Kidney glomerular epithelial cell (primary cell): Measurements from ENCODE around the gene FMO2.

ENCODE experiments used
- DNase-seq: peaks from one replicate; lab custom pipeline; 2025; lab: John Stamatoyannopoulos, UW

The FMO2 gene

GRCh38 chr1:171174560-171175294 lies 10.4 kb upstream of the FMO2 start:
- no peak for DNase-seq

DNA sequence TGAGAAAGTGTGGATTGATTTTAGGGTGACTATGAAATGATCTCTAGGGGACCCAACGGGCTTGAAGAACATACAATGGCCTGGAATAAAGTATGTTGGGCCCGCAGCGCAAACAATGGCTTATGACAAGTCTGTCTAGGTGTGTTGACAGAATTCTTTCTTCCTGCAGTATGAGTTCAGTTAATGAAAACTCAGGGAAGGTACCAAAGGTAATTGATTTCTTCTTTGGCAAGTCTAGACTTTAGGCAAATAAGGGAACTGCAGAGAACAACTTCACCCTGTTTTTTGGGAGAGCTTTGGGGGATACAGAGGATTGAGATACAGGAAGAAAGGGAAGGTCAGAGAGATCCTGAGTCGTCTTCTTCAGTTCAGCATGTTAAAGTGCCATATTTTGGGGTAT lies 7.8 kb upstream of the FMO2 start:
- no peak for DNase-seq

DNA sequence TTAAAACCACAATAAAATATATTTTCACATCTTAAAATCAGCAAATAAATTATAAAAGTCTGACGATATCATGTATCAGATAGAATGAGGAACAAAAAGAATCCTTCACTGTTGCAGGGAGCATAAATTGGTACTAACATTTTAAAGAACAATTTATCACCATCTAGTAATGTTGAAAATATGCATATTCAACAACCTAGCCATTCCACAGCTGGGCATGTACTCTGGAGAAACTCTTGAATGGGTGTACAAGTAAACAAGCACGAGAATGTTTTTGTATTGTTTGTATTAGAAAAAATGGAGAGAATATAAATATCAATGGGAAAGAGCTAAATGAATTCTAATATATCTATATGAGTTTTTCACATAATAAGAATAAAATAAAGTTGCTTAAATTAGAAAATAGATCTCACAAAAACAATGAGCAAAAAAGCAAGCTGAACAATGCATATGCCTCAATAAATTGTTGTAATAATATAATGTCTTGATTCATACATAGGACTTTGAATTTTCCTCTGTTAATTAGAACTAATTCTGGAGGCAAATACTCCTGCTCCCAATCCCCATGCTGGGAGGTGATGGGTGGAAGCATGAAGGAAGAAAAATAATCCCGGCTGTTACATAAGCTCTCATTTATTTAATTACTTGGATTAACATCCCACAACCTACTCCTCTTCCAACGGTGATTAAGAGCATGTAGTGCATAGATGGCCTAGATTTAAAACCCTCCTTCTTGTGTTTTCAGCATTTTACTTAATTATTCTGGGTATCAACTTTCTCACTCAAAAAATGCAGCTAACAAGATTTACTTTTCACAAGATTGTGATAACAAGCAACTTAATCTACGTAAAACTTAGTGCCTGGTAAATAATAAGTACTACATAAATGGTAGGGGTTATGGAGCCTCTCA lies 5.5 kb upstream of the FMO2 start:
- no peak for DNase-seq

DNA sequence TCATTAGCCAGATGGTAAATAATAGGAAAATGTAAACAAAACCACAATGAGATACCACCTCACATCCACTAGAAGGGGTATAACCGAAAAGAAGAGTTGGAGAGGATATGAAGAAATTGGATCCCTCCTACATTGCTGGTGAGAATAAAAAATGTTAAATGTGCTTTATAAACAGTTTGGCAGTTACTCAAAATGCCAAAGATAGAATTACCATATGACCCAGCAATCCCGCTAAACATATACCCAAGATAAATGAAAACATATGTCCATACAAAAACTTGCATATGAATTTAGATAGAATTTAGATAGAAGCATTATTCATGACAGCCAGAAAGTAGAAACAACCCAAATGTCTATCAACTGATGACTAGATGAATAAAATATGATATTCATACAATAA lies 4.4 kb upstream of the FMO2 start:
- DNase-seq, result no peak

DNA sequence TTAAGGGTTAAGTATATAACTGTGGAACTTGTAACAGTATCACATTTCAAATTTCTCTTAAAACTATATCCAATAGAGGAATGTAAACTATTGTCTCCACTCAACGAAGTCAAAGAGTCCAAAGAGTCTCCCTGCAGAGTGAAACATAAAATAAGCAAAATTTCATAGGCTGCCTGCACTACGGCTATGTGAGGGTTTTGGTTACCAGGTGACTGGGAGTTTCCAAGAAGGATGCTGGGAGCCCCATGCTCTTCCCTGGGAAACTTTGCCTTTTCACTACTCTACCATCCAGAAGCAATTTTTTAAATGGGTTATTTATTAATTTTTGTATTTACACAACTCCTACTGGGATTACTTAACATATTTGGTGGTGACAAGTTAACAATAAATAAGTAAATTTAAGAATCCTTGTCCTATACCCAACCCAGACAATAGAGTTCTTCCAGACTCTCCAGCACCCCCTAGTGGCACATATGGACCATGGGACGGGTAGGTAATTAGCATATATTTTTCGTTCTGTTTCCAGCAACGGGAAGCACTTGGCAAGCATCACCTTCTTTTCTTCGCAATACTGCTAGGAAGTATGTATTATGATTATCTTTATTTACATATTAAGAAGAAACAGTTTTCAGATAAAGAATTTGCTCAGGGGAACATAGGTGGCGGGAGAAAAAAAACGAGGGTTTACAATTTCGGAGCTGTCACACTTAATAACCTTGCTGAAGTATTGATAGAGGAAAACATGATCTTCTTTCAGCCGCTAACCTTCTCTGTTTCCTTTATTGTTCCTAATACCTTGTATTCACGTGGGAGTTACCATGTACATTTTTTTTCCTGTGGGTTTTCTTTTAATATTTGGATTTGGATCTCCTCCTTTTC lies 3.5 kb downstream of the FMO2 start:
- peak; percentile 15 for DNase-seq

DNA sequence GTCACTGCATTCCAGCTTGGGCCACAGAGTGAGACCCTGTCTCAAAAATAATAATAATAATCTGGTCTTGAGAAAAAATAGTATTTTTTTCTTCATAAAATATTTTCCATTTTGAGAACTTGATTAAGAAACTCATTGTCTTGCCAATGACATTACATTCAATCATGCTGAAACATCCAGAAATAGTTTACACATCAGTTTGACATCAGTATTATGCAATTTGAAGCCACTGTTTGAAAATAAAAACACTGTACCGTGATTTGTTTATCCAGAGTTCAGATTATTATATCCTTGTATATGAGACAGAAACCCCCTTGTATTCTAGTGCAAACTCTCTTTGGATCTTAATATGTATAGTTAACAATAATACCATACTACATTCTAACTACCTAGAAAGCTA lies 6.9 kb downstream of the FMO2 start:
- DNase-seq, result no peak

- no peak for DNase-seq
Observed at GRCh38 chr1:171195767-171196166, 10.7 kb downstream of the FMO2 start.

- DNase-seq, result no peak
Observed at GRCh38 chr1:171196351-171196750, 11.3 kb downstream of the FMO2 start.

- no peak for DNase-seq
Observed at GRCh38 chr1:171198081-171198480, 13.0 kb downstream of the FMO2 start.

DNA sequence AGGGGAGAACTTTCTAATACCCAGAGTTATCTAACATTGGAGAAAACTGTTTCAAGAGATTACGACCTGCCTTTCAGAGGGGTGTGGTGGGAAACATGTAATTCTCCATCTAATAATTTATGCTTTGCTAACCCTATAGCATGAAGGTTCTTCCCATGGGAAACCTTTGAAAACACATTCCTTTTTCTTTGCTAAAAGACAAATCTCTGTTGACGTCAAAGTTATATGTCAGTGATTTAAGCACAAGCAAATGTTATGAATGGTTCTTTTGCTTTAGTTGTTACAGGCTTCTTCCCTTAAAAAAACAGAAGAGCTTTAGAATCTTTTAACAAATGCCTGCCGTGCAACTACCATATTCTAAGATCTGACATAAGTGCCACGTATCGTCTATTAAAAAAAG lies 19.2 kb downstream of the FMO2 start:
- DNase-seq, result no peak

- peak; percentile 9 for DNase-seq
Observed at GRCh38 chr1:171206204-171206977, 21.3 kb downstream of the FMO2 start.

- DNase-seq, result no peak
Observed at GRCh38 chr1:171206978-171207355, 21.9 kb downstream of the FMO2 start.

- no peak for DNase-seq
Observed at GRCh38 chr1:171207377-171207776, 22.3 kb downstream of the FMO2 start.

DNA sequence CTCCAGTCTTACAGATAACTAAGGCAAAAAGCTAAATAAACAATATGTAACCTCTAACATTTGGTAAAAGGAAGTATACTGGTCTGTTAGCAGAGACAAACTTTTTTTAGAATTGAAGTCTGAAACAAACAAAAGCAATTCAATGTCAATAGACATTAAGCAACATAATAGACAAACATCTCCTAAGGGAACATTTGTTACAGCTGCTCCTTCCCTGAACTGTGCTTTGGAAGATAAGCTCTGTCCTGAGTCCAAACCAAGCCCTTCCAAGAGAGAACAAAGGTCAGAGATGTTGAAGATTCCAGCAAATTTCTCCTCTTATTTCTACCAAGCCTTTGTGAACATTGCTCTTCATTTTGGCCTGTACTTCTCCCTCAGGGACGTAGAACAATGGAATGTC lies 25.3 kb downstream of the FMO2 start:
- no peak for DNase-seq

DNA sequence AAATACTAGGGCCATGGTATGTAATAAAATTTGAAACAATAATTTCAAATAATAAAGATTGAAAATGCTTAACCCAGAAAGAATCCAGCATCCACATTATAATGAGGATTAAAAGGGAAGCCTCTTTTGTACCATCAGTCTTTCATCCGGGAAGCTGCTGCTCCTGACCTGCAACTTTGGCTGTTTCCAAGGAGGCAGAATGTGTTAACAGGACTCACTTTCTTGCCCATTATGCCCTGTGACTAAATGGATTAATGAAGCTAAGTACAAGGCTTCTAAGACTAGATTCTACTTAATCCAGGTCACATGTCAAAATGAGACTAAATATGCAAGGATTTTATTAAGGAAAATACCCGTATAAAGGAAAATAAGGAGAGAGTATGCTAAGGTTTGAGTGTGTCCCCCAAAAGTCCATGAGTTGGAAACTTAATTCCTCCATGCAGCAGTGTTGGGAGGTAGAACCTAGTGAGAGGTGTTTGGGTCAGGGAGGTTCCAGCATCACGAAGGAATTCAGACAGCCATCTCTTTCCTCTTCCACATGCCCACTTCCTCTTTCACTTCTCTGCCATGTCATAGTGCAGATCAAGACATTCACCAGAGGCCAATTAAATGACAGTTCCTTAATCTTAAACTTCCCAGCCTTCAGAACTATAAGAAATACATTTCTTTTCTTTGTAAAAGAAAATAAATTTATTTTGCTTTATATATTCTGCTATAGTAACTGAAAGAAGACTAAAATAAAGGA lies 27.7 kb downstream of the FMO2 start:
- DNase-seq, result no peak

DNA sequence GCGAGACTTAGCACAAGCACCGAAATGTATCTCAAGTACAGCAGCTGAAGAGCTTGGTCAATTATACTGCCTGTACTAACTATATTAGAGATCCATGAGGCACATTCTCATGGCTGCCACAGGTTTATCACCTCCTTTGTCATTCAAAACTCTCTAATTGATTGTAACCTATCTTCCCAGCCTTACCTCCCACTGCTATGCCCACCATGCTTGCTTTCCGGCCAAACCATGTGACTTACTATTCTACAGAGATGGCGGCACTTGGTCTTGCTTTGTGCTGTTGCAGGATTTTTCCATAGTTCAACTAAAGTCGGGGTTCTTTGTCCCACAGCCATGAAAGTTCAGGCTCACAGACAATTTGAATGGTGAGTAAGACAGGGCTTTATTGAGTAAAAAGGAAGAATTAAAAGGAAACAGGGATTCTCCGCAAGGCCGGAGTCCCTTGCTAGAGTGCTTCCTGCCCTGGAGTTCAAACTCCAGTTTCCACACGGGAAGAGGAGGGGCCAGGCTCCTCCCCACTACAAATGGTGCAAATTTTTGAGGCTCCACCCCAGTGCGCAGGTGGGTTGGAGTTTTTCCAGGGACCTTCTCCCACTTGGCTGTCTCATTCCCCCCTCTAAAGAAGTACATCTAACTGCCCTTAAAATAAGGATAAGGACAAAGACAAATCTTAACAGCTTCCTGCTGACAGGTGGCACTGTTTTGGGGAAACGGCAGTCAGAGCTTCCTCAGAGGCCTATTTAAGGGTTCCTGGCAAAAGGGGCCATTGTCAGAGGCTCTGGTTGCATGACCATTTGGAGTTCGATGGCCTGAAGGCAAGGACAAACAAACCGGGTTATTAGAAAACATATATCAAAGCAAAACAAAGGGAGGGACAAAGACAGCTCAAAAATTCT lies 28.7 kb downstream of the FMO2 start:
- no peak for DNase-seq

GRCh38 chr1:171217658-171218443 lies 32.8 kb downstream of the FMO2 start:
- no peak for DNase-seq

DNA sequence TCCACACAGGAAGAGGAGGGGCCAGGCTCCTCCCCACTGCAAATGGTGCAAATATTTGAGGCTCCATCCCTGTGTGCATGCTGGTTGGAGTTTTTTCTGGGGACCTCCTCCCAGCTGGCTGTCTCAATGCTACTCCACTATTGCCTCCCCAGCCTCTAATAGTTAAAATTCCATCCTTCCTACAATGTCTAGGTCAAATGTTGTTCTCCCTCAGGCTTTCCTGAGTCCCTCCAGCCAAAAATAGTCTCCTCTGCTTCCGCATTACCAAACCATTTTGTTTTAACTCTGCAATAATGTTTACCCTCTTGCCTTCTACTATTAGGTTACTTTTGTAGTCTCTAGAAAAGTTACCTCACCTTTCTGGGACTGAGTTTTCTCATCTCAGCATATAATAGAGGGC lies 33.6 kb downstream of the FMO2 start:
- no peak for DNase-seq
